ENCODE results near the gene TUB. TPM values are rescaled to one million over a fixed set of nuclear protein-coding genes. Genes with fewer than 3 reads are reported as not detected.

The TUB gene
- total RNA-seq, 1 experiment from 2014 or later = not detected

DNA sequence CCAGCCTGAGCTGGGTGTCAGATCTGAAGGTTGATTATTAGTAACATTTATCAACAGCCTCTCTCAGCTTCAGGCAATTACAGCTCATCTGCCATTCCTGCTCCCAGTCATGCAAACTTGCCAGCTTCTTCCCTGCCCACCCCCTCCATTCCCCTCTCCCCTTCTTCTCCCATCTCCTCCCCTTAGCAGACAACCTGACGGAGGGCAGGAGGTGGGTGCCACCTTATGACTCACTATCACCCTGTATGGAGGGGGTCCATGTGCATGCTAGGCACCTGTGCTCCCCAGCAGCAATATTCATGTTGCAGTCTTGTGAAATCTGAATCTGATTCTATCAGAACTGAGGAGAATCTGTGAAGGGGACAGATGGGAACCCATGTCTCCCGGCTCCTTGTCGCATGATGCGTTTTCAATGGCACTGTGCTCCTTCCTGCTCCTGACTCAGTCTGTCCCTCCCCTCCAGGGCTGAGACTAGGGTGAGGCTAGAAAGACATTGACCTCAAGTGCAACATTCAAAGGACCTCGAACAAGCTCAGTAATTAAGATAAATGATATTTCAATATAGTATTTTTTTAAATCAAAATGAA, 46.3 kb upstream of the TUB start:
- no peak for TF ChIP-seq EZH2 (IDR thresholded peaks at IDR 0.05; ENCODE audit: low read depth)
- TF ChIP-seq, protein P1, sequence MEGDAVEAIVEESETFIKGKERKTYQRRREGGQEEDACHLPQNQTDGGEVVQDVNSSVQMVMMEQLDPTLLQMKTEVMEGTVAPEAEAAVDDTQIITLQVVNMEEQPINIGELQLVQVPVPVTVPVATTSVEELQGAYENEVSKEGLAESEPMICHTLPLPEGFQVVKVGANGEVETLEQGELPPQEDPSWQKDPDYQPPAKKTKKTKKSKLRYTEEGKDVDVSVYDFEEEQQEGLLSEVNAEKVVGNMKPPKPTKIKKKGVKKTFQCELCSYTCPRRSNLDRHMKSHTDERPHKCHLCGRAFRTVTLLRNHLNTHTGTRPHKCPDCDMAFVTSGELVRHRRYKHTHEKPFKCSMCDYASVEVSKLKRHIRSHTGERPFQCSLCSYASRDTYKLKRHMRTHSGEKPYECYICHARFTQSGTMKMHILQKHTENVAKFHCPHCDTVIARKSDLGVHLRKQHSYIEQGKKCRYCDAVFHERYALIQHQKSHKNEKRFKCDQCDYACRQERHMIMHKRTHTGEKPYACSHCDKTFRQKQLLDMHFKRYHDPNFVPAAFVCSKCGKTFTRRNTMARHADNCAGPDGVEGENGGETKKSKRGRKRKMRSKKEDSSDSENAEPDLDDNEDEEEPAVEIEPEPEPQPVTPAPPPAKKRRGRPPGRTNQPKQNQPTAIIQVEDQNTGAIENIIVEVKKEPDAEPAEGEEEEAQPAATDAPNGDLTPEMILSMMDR (conservative IDR thresholded peaks at IDR 0.05) = no peak
- POLR2A ChIA-PET (ENCODE audit: unreplicated experiment) = no interaction called here
- intact Hi-C loops (cut with micrococcal nuclease; ENCODE audit: unreplicated experiment) = no loop called here

DNA sequence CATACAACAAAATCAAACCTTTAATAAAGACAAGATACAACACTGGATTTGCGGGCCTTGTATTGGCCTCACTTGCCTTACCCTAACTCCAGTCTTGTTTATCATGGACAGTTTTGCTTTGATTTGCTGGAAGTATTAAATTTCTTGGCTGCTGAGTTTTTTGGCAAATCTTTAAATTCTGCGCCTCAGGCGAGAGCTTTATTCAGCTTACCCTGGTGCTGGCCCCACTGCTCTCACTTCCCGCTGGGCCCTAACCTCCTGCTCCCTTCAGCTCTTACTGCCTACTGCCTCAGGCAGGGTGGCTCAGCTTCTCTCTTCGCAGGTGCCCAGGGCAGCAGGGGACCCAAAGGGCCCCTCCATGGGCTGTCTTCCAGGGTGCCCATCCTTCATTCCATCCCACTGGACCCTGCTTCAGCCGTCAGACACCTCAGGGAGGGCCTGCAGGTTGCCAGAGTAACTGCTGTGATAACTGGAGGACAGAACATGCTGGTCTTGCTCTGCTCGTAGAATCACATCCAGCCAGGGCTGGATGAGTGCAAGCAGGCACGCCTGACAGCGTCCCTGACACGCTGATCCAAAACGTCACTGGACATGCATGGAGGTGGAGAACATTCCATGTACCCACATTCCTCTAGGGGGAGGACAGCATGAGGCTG, 45.7 kb upstream of the TUB start:
- no TSS peak for BruUV-seq (replicated peaks)
- no peak overlapping the region for H2AFZ ChIP-seq
- TF ChIP-seq, protein P1 (conservative IDR thresholded peaks at IDR 0.05) = no peak
- TF ChIP-seq EZH2 (IDR thresholded peaks at IDR 0.05; ENCODE audit: low read depth) = no peak
- ChIA-PET POLR2A (ENCODE audit: unreplicated experiment) (no interaction called here), CTCF (interaction anchor here (1.4 kb wide), 1 partner anchor 56 kb away, joined by 3 read pairs; no protein-coding TSS in a partner anchor)
- no peak for DNase-seq
- H3K4me2 ChIP-seq = no peak overlapping the region
- no peaks in the 10 kb centered on the region for H4K20me1 ChIP-seq (ENCODE audit: insufficient read depth)
- no peak overlapping the region for H3K4me3 ChIP-seq
- H3K9me3 ChIP-seq (ENCODE audit: insufficient read depth, low read depth) = no peaks in the 10 kb centered on the region
- H3K36me3 ChIP-seq (ENCODE audit: low read depth) = no peaks in the 10 kb centered on the region
- intact Hi-C loops (cut with micrococcal nuclease; ENCODE audit: unreplicated experiment) = no loop called here
- 0 out of 2 replicates have a peak, but pooled peaks cover 3% of the 10 kb centered on the region for H3K27me3 ChIP-seq (ENCODE audit: insufficient read depth, low read depth)
- no peak overlapping the region for H3K27ac ChIP-seq
- no peaks in the 10 kb centered on the region for H3F3A ChIP-seq (ENCODE audit: insufficient read depth, low read depth)
- H3K79me2 ChIP-seq (ENCODE audit: low read depth) = no peaks in the 10 kb centered on the region
- H3K9me2 ChIP-seq (ENCODE audit: insufficient read depth) = no peaks in the 10 kb centered on the region
- no peaks in the 10 kb centered on the region for H3K4me1 ChIP-seq (replicated peaks; ENCODE audit: insufficient read depth)

More for the DNA sequence above, 46.3 kb upstream of the TUB start:
- no peaks in the 10 kb centered on the region for H3K9me2 ChIP-seq (ENCODE audit: insufficient read depth)
- no TSS peak for BruUV-seq (replicated peaks)
- H3K4me2 ChIP-seq = no peak overlapping the region
- no peaks in the 10 kb centered on the region for H3K9me3 ChIP-seq (ENCODE audit: insufficient read depth, low read depth)
- no peak overlapping the region for H3K4me3 ChIP-seq
- H3F3A ChIP-seq (ENCODE audit: insufficient read depth, low read depth) = no peaks in the 10 kb centered on the region
- H3K27me3 ChIP-seq (ENCODE audit: insufficient read depth, low read depth) = 0 out of 2 replicates have a peak, but pooled peaks cover 5% of the 10 kb centered on the region
- H2AFZ ChIP-seq = no peak overlapping the region
- H3K27ac ChIP-seq = no peak overlapping the region
- DNase-seq = no peak
- no peaks in the 10 kb centered on the region for H3K4me1 ChIP-seq (replicated peaks; ENCODE audit: insufficient read depth)
- no peaks in the 10 kb centered on the region for H3K79me2 ChIP-seq (ENCODE audit: low read depth)
- no peaks in the 10 kb centered on the region for H4K20me1 ChIP-seq (ENCODE audit: insufficient read depth)
- CTCF ChIA-PET = interaction anchor here (1.4 kb wide), 1 partner anchor 56 kb away, joined by 3 read pairs; no protein-coding TSS in a partner anchor
- H3K36me3 ChIP-seq (ENCODE audit: low read depth) = no peaks in the 10 kb centered on the region

GRCh38 chr11:8036002-8036802, 44.8 kb upstream of the TUB start:
- Histone ChIP-seq H3K4me3 (no peak overlapping the region), H3K36me3 (ENCODE audit: low read depth) (no peaks in the 10 kb centered on the region), H4K20me1 (ENCODE audit: insufficient read depth) (no peaks in the 10 kb centered on the region), H3K79me2 (ENCODE audit: low read depth) (no peaks in the 10 kb centered on the region), H3K27me3 (ENCODE audit: insufficient read depth, low read depth) (no peaks in the 10 kb centered on the region), H3K9me2 (ENCODE audit: insufficient read depth) (no peaks in the 10 kb centered on the region), H3K27ac (no peak overlapping the region), H3K4me1 (replicated peaks; ENCODE audit: insufficient read depth) (no peaks in the 10 kb centered on the region), H3K4me2 (no peak overlapping the region), H2AFZ (no peak overlapping the region), H3F3A (ENCODE audit: insufficient read depth, low read depth) (no peaks in the 10 kb centered on the region), H3K9me3 (ENCODE audit: insufficient read depth, low read depth) (no peaks in the 10 kb centered on the region)
- ChIA-PET CTCF (no interaction called here), POLR2A (ENCODE audit: unreplicated experiment) (no interaction called here)
- no peak for TF ChIP-seq EZH2 (IDR thresholded peaks at IDR 0.05; ENCODE audit: low read depth)
- TF ChIP-seq, protein P1 (conservative IDR thresholded peaks at IDR 0.05) = no peak
- no TSS peak for BruUV-seq (replicated peaks)
- intact Hi-C loops (cut with micrococcal nuclease; ENCODE audit: unreplicated experiment) = no loop called here
- no peak for DNase-seq
